Lower lobe of right lung (tissue), 2 donors: Measurements from ENCODE around the gene SLC17A9. TPM values are rescaled to one million over a fixed set of nuclear protein-coding genes. Genes with fewer than 3 reads are reported as not detected.
"Not testable (repeated sequence)": the region's sequence is repeated elsewhere in the genome, so short reads cannot be mapped to it uniquely, and the experiment has no call there.

Source experiments
- ATAC-seq, 2 donors: fragments of 200-7000 bp; cut with Tn5 transposase; one replicate each; pipeline ENCODE4 v1.9.1; 2020 to 2022; ENCODE audit warnings: mild to moderate bottlenecking in 2 of 2, moderate library complexity in 2 of 2
- DNase-seq: peaks from one replicate; pipeline ENCODE4 v3.0.0-alpha.2; 2020
- H3K27ac ChIP-seq: fragments of 200-600 bp; one replicate; pipeline ENCODE4 v1.8.0; 2022
- H3K27me3 ChIP-seq: fragments of 200-600 bp; one replicate; pipeline ENCODE4 v1.8.0; 2022; ENCODE audit warnings: low read depth
- H3K36me3 ChIP-seq: fragments of 200-600 bp; one replicate; pipeline ENCODE4 v1.8.0; 2022; ENCODE audit warnings: mild to moderate bottlenecking
- H3K4me1 ChIP-seq: fragments of 200-600 bp; one replicate; pipeline ENCODE4 v1.8.0; 2022
- H3K4me3 ChIP-seq: fragments of 200-600 bp; one replicate; pipeline ENCODE4 v1.8.0; 2022; ENCODE audit warnings: mild to moderate bottlenecking
- H3K9me3 ChIP-seq: fragments of 200-600 bp; one replicate; pipeline ENCODE4 v1.8.0; 2022
- CTCF ChIP-seq: fragments of 200-600 bp; IDR thresholded peaks from one replicate; pipeline ENCODE4 v1.8.0; 2022; ENCODE audit warnings: antibody characterized with exemption, mild to moderate bottlenecking
- intact Hi-C: fragments of 100-400 bp; cut with DNase I; formaldehyde crosslinking; loops from one replicate; pipeline ENCODE4 v1.11.0; 2022
- total RNA-seq: library from RNA; stranded (reverse); fragmentation: NEBNext Ultra II Directional; extraction: Animal tissue kit (Norgen Biotek cat#: 25700); gene quantifications from one replicate; pipeline ENCODE4 v1.2.1, GENCODE V29; 2021
- donor health status: DM: no; HTN: yes; CAD: no; lungs with severe emphysema.

SLC17A9 gene
- total RNA-seq, 1 donor from 2014 or later = 10.4 TPM

- peaks cover 91% of the 10 kb centered on the region for H3K4me1 ChIP-seq
- intact Hi-C loops = no loop called here
- H3K36me3 ChIP-seq = no peaks in the 10 kb centered on the region
- H3K27me3 ChIP-seq = no peaks in the 10 kb centered on the region
- H3K9me3 ChIP-seq = no peaks in the 10 kb centered on the region
- ATAC-seq = peak; percentile 61 to 62
- TF ChIP-seq CTCF = peak; percentile 55
- H3K4me3 ChIP-seq = no peak overlapping the region
- peak; percentile 56 for DNase-seq
- H3K27ac ChIP-seq = no peak overlapping the region
Observed at GRCh38 chr20:62921119-62921687, 31.3 kb upstream of the SLC17A9 start.

- H3K36me3 ChIP-seq = no peaks in the 10 kb centered on the region
- no peaks in the 10 kb centered on the region for H3K9me3 ChIP-seq
- DNase-seq (peak; percentile 32), ATAC-seq (peak in 1 of 2 donors; percentile 2)
- peak overlapping the region; percentile 6 for H3K4me3 ChIP-seq
- no peak for TF ChIP-seq CTCF
- intact Hi-C loops = no loop called here
- H3K4me1 ChIP-seq = peaks cover 87% of the 10 kb centered on the region
- H3K27ac ChIP-seq = peak overlapping the region; percentile 56
- no peaks in the 10 kb centered on the region for H3K27me3 ChIP-seq
Observed at GRCh38 chr20:62922451-62922921, 30.0 kb upstream of the SLC17A9 start.

- ATAC-seq (peak in 1 of 2 donors; percentile 15), DNase-seq (peak; percentile 23)
- H3K4me1 ChIP-seq = peaks cover 87% of the 10 kb centered on the region
- intact Hi-C loops, H3K27me3 ChIP-seq, H3K9me3 ChIP-seq, H3K36me3 ChIP-seq: not testable (repeated sequence)
- peak overlapping the region; percentile 98 for H3K4me3 ChIP-seq
- peak overlapping the region; percentile 56 for H3K27ac ChIP-seq
Observed at GRCh38 chr20:62923059-62923668, 29.3 kb upstream of the SLC17A9 start.

- Histone ChIP-seq H3K27ac (peak overlapping the region; percentile 98), H3K36me3 (no peaks in the 10 kb centered on the region), H3K4me3 (peak overlapping the region; percentile 98), H3K27me3 (no peaks in the 10 kb centered on the region), H3K9me3 (no peaks in the 10 kb centered on the region), H3K4me1 (peaks cover 85% of the 10 kb centered on the region)
- intact Hi-C loops = no loop called here
- ATAC-seq = no peak
- no peak for DNase-seq
- TF ChIP-seq CTCF = no peak
Observed at GRCh38 chr20:62923669-62924441, 28.7 kb upstream of the SLC17A9 start.

- H3K9me3 ChIP-seq = no peaks in the 10 kb centered on the region
- peaks cover 82% of the 10 kb centered on the region for H3K4me1 ChIP-seq
- TF ChIP-seq CTCF = no peak
- peak overlapping the region; percentile 98 for H3K27ac ChIP-seq
- intact Hi-C loops = no loop called here
- peak overlapping the region; percentile 98 for H3K4me3 ChIP-seq
- ATAC-seq (no peak), DNase-seq (peak; percentile 38)
- no peaks in the 10 kb centered on the region for H3K27me3 ChIP-seq
- no peaks in the 10 kb centered on the region for H3K36me3 ChIP-seq
Observed at GRCh38 chr20:62924442-62925075, 27.9 kb upstream of the SLC17A9 start.
